HT1080 (cell line): Measurements from ENCODE around the gene GRXCR1. TPM values are rescaled to one million over a fixed set of nuclear protein-coding genes. Genes with fewer than 3 reads are reported as not detected.

Experiments
- DNase-seq: peaks from one replicate; pipeline ENCODE4 v3.0.0-alpha.2; 2015; ENCODE audit warnings: low read depth
- total RNA-seq: library from RNA; depleted of rRNA; stranded (reverse); fragments of >200 nt; shearing (Covaris generic); gene quantifications from 2 replicates; pipeline ENCODE4 v1.2.3, GENCODE V29; 2014

Gene GRXCR1
- total RNA-seq, 1 experiment from 2014 or later: not detected

- peak; percentile 9 for DNase-seq
Measured at GRCh38 chr4:42927946-42928345, 35.4 kb downstream of the GRXCR1 start.

- no peak for DNase-seq
Measured at GRCh38 chr4:42928582-42928981, 36.1 kb downstream of the GRXCR1 start.

- DNase-seq: no peak
Measured at GRCh38 chr4:42942216-42942615, 49.7 kb downstream of the GRXCR1 start.

GRCh38 chr4:42945874-42946273 lies 53.4 kb downstream of the GRXCR1 start:
- DNase-seq: no peak

- no peak for DNase-seq
Measured at GRCh38 chr4:42953321-42953720, 60.8 kb downstream of the GRXCR1 start.

GRCh38 chr4:42954963-42955669 lies 62.6 kb downstream of the GRXCR1 start:
- no peak for DNase-seq

GRCh38 chr4:42955746-42956505 lies 63.4 kb downstream of the GRXCR1 start:
- no peak for DNase-seq

- no peak for DNase-seq
Measured at GRCh38 chr4:42965326-42965725, 72.8 kb downstream of the GRXCR1 start.

GRCh38 chr4:42985976-42986375 lies 93.5 kb downstream of the GRXCR1 start:
- no peak for DNase-seq

GRCh38 chr4:42995343-42995944 lies 102.9 kb downstream of the GRXCR1 start:
- DNase-seq: peak; percentile 26

- no peak for DNase-seq
Measured at GRCh38 chr4:43008793-43009192, 116.3 kb downstream of the GRXCR1 start.

- DNase-seq: no peak
Measured at GRCh38 chr4:43014256-43014655, 121.7 kb downstream of the GRXCR1 start.

- DNase-seq: no peak
Measured at GRCh38 chr4:43041632-43042031, 149.1 kb downstream of the GRXCR1 start.

- no peak for DNase-seq
Measured at GRCh38 chr4:43047058-43047457, 154.5 kb downstream of the GRXCR1 start.

GRCh38 chr4:43048570-43048969 lies 156.1 kb downstream of the GRXCR1 start:
- DNase-seq: peak; percentile 2

GRCh38 chr4:43049326-43049725 lies 156.8 kb downstream of the GRXCR1 start:
- no peak for DNase-seq

GRCh38 chr4:43066415-43066814 lies 173.9 kb downstream of the GRXCR1 start:
- DNase-seq: no peak

GRCh38 chr4:43071069-43071468 lies 178.6 kb downstream of the GRXCR1 start:
- no peak for DNase-seq
